ENCODE results near the gene INAFM2.

INAFM2 gene

DNA sequence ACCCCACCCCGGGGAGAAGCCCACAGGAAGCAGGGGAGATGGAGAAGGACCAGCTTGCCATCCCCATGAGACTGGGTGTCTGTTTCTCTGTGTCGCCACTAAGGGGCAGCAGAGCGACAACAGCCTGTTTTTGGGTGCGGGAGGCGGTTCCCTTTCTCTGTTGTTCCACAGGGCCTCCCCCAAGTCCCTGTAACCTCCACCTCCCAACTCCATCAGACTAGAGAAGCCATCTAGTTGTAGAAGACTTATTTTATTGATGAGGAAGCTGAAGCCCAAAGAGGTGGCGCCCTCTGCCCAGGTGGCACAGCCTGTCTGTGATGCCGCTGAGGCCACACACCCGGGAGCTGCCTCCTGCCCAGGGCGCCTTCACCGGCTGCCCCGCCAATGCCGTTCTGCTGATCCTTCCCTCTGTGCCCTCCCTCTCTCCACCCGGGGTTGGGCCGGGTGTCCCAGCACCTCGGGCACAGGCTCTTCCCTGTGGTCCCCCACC, 21.2 kb downstream of the INAFM2 start:
- DNase-seq (ENCODE audit: low read depth), result no peak

DNA sequence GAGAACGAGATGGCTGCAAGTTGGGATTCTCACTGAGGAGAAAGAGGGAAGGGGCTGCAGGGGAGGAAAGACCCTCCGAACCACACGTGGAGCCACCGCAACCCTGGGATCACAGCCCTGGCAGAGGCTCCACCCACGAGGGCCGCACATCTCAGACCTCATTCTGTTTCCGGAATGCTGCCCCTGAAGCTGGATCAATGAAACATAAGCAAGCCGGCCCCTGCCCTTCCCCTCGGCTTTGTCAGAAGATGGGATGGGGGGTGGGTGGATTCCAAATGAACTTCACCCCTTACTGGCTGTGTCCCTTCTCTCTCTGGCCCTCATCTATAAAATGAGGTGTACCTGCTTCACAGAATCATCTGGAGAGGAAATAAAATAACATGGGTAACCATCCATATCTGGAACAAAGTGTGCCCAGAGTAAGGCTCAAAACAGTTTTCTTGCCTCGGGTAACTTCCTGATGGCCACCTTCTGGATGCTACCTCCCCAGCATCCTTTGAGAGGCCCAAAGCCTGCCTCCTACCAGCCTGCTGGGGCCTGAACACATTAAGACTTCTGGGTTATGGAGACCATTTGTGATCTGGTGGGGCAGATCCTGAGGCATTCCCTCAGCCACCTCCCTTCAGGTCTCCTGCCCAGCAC, 21.9 kb downstream of the INAFM2 start:
- no peak for DNase-seq (ENCODE audit: low read depth)

DNA sequence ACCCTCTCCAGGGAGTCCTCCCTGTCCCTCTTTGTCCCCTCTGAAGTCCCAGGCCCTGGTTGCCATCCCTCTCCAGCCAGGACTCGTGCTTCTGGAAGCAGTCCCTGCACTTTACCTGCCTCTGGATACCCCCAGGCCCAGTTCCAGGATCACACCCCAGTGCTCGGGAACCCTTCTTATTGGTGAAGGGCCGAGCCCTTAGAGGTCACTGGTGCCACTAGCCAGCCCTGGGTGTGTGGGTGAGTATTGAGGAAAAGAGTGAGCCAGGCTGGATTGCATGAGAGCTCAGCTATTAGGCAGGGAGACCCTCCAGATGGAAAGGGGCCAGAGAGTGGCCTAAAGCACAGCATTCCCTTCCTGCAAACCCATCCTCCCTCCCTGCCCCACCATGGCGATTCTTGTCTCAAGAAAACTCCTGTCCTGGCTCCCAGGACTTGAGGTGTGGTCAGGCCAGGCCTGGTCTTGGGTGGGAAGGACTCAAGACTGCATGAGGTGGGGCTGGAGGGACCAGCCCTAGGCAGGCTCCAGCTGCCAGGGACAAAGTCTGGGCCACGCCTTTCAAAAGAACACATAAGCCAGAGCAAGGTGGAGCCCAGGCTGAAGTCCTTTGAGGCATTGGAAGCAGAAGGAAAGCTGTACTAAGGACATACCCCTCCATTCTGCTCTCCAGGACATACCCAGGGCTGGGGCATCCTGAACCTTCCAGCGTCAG, 22.5 kb downstream of the INAFM2 start:
- no peak for DNase-seq (ENCODE audit: low read depth)

DNA sequence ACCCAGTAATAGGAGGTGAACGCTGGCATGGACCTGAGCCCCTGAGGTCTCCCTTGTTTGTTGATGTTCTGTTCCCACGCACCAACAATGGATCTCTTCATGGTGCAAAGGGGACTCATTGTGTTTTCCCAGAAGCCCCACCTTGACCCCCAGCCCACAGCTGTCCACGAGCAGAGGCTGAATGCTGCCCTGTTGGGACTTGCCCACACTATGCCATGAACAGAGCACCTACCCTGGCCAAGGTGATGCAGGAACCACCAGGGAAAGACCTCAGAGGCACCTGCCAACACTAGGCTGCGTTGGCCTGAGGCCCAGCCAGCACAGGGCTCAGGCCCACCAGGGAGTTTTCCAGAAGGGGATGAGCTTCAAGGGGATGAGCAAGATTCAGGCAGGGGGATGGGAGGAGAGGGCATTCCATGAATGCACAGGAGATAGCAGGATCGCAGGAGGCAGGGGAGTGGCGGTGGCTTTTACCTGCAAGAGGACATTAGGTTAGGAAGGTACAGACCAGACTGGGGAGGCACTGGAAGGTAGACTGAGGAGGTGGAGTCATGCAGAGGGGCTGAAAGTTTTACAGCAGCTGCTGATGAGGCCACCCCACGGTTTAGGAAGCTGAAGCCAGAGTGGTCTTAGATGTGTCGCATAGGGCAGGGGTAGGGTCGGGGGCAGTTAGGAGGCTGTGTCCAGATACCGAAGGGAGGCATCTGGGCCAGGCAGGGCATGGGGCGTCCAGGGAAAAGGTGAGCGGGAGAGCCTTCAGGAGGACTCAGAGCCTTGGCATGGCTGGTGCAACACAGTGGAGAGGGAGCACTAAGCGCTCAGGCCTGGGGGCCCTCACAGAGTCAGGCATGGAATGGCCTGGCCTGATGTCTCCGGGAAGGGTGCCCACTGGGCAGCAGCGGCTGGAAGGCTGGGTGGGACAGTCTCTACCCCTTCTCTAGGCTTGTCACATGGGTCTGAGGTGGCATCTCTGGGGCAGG, 23.4 kb downstream of the INAFM2 start:
- no peak for DNase-seq (ENCODE audit: low read depth)

DNA sequence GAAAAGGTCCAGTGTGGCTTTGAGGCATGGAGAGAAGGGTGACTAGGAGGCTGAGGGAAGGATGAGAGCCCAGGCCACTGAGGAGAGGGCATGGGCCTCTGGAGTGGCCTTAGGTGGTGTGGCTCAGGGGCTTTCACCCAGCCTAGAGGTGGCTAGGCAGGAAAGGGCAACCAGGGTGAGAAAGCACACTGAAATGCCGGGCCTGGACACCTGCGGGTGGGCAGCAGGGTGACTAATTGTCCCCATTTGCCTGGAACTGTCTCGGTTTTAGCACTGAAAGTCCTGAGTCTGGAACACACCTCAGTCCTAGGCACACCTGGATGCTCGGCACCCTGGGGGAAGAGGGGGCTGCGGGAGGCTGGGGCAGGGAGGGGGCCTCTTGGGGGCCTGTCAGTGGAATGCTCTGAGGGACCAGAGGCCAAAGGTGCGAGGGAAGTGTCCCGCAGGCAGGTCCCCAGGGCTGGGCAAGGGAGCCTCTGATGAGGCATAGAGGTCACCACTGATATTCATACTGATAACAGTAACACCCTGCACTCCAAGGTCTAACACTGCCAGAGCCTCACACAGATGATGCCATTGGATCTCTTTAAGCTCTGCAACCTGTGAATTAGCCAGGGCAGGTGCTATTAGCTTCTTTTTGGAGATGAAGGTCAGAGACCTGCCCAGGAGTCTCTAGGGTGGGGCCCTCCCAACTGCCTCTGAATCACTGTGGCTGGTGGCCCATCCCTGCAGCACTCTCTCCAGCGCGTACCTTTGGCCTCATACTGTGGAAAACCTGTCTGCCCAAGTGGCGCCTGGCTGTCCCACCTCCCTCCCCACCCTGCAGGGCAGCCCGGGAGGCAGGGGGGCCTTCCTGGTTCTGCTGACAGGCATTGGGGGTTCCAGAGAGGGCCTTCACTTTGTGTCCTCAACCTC, 24.3 kb downstream of the INAFM2 start:
- DNase-seq (ENCODE audit: low read depth), result no peak

DNA sequence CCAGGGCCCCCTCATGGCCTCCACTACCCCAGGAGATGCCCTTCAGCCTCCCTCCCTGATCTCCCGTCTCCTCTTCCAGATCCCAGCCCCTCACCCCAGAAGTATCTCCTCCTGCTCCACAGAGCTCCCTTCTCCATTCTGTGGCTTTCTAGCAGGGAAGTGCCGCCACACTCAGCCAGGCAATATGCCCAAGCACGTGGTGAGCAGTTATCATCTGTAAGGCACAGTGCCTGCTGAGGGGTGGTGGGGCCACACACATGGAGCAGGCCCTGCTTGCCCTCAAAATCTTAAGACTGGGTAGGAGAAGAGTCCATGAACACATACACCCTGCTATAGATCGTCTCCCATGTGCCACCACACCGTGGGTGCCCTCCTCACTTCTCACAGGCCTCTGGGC, 25.0 kb downstream of the INAFM2 start:
- no peak for DNase-seq (ENCODE audit: low read depth)

DNA sequence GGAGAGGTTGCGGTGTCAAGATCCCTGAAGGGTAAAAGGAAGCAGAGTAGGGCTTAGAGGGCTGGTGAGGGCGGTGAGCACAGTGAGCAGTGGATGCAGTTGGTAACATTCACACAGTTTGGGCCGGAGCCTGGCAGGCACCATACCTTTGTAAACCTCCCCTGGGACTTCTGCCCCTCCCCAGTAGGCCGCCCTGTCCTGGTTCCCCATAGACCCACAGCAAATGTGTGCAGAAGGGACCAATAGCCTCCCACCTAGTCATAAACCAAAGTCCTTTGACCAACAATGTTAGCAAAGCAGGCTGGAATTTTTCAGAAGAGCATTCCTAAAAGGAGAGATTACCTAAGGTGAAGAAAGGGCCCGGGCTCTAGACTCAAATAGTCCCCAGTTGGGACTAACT, 25.7 kb downstream of the INAFM2 start:
- DNase-seq (ENCODE audit: low read depth), result no peak

DNA sequence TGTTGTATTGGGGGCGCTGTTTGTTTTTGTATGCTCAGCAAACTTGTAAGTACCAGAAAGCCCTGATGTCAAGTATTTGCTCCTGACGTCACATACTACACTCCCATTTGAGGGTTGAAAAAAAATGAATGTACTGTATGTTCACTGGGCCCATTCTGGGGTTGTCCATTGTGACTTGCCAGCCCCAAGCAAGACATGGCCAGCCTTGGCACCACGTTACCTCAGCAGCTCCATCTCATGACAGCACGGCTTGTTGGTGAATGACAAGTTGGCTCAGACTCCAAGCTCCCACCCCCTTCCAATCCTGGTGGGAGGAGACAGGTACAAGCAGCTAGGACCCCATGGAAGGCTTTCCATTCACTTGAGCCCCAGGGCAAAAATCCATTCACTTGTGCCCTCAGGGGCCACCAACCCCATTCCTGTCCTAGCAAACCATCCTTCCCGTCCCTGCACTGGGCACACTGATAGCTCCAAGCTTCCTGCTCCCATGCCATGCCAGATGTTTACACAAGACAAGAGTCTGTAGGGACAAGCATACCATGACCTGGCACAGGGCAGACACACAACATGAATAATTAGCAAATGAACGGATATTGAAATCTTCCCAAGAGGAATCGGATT, 28.9 kb downstream of the INAFM2 start:
- DNase-seq (ENCODE audit: low read depth), result no peak

DNA sequence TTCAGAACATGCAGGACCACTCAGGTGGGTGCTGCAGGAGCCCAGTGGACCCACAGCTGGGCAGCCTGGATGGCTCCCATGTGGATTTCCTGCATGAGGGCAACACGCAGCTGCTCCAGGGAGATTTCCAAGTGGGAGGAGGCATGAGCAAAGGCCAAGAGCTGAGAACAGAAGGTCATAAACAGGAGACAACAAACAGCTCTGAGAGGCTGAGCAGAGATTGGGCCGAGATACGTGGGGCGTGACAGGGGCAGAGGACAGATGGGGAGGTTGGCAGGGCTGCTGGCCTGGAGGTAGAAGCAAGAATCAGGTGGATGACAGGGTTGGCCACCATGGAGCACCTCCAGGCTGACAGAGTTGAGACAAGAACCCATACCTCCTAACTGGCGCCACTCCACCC, 30.2 kb downstream of the INAFM2 start:
- no peak for DNase-seq (ENCODE audit: low read depth)

DNA sequence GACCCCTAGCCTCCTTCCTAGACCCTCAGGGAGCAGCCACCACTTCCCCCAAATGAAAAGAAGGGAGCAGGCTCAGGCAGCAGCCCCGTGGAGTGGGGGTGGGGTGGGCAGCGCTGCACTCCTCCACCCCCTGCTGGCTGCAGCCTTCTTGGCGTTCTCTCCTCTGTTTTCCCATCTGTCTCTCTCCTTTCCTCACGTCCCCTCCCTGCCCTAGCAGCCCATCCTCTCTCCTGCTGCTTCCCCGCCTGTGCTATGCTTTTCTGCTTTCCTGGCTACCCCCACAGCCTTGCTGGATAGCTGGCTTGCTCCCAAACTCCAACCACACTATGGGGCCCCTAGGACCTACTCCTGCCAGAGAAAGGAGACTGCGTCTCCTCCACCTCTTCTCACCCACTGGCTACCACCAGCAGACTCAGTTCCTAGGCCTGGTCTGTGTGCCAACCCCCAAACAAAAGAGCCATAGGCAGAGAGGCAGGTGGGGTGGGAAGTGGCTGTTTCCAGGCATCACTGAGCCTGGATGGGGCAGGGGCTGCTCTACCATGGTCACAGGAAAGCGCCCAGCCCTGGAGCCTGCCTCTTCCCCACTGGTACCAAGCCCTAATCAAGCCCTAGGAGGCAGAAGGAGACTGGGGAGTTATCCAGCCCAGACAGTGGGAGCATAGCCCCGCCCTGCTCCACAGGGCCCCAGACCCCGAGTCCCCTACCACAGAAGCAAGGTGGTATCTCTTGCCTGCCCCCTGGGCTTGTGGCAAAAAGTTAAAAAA, 31.1 kb downstream of the INAFM2 start:
- DNase-seq (ENCODE audit: low read depth), result no peak

DNA sequence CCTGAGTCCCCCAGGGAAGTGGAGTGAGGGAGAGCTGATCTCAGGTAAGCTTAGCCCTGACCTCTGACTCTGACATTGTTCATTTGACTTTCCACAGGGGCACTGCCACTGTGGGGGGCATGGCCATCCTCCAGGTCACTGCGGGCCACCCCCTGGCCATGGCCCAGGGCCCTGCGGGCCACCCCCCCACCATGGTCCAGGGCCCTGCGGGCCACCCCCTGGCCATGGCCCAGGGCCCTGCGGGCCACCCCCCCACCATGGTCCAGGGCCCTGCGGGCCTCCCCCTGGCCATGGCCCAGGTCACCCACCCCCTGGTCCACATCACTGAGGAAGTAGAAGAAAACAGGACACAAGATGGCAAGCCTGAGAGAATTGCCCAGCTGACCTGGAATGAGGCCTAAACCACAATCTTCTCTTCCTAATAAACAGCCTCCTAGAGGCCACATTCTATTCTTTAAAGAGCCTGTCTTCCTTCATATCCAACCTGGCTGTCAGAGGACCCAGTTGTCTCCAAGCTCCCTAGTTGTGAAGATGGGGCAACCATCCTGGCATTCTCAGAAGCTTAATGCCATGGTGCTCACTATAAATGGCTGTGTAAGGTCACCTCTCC, 32.6 kb downstream of the INAFM2 start:
- DNase-seq (ENCODE audit: low read depth), result no peak

DNA sequence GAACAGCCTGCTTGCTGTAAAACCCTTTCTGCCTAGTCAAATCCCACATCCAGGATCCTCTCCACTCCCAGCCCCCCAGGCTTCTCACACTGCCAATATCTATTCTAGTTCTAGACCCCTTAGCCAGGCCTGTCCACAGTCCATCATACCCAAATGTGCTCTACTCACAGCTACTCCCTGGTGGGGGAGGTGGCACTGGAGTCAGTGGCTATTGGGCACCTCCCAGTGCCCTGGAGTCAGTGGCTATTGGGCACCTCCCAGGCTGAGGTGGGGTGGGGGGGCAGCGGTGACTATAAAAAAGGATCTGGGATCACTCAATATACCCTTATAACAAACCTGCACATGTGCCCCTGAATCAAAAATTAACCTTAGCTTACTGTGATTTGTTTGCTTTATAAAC, 33.8 kb downstream of the INAFM2 start:
- no peak for DNase-seq (ENCODE audit: low read depth)

DNA sequence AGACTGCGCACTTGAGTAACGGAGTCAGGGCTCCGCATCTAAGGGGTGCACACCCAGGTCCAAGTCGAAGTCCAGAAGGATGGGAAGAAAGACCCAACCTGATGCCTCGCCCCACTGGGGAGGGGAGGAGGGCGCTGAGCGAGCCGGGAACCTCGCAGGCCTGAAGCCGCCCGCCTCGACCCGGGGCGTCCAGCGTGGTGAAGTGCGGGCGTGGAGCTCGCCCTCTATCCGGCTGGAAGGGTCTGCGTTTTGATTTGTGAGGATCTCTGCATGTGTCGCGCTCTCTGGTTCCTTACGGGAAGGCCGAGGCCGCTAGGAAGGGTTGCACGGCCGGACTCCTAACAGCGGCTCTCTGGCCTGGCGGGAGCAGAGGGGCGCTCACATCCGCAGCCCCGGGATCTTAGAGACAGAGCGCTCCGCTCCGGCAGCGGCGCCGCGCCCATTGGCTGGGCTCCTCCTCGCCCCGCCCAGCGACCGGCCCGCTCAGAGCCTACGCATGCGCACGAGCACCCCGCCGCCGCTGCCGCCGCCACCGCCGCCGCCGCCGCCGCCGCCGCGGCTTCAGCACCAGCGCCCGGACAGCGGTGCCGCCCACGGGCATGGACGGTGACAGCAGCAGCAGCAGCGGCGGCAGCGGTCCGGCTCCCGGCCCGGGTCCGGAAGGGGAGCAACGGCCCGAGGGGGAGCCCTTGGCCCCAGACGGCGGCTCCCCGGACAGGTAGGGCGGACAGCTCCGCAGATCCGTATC, 34.4 kb downstream of the INAFM2 start, which contains the start of gene DISP2:
DISP2 (plus strand) TSS at position 497 of the 748 bp plus-strand sequence; CDS start at position 600, 103 bp downstream.
- no peak for DNase-seq (ENCODE audit: low read depth)

DNA sequence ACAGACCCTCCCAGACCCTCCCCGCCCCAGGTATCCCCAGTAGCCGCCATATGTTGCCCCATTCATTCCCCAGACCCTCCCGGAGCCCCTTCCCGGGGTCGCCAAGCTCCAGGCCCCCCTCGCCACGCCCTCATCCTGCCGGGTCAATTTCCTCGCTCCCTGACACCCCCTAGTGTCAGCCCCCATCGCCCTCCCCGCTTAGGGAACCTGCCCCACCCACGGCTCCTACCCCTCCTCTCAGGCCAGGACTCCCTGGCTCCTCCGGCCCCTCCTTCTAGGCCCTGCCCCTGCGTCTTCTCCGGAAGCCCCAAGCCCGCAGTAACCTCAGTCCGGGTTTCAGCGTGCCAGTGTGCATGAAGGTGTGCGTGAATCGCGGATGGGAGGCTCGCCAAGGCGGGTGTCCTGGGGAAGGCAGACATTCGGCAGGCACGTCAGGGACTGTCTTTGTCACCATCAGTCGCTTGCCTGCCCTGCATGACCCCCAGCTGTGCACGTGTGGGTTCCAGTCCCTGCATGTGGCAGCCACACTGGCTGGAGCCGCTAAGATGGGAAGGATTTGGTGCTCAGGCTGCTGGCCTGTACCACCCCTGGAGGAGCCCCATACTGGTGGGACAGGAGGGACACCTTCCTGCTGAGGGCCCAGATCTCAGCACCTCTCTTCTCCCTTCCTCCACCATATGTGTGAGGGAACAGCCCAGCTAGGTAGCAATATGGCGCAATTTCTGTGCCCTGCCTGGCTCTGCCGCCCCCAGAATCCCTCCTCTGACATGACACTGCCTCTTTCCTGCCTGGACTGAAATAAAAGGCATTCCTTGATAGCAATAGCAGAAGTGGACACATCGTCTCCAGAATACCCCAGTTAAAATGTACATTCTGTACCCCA, 35.2 kb downstream of the INAFM2 start:
- DNase-seq (ENCODE audit: low read depth), result no peak

DNA sequence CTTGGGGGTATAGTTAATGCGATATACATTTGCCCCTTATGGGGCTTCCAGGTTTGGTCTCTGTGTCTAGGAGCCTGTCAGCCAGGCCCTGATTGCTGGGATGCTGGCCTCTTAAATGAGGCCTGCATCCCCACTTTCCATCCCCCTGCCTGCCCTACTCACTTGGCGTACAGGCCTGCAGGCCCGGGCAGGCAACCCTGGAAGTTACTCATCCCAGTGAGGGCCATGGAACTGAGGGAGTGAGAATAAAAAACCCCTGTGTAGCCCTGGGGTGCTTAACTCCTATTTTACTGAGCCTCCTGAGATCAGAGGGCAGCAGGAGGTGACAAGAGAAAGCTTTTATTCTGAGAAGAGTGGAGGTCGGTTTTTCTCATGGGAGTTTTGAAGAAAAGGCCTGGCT, 36.5 kb downstream of the INAFM2 start:
- DNase-seq (ENCODE audit: low read depth), result no peak

DNA sequence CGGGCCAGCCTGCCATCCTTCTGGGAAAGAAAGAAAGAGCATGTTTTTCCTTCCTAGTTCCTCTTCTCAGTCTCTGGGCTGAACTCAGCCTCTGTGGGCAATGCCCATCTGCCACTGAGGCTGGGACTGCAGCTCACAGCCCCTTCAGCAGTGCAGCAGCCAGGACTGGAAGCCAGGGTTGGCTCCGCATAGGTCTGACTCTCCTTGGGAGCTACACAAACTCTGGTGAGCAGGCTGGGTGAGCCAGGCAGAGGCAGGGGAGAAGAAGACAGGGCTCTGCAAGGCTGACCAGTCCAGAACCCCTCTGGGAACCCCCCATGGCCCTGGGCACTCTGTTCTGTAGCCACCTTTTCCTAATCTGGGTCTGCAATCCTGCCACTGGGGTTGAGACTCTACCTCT, 38.1 kb downstream of the INAFM2 start:
- DNase-seq (ENCODE audit: low read depth), result no peak

DNA sequence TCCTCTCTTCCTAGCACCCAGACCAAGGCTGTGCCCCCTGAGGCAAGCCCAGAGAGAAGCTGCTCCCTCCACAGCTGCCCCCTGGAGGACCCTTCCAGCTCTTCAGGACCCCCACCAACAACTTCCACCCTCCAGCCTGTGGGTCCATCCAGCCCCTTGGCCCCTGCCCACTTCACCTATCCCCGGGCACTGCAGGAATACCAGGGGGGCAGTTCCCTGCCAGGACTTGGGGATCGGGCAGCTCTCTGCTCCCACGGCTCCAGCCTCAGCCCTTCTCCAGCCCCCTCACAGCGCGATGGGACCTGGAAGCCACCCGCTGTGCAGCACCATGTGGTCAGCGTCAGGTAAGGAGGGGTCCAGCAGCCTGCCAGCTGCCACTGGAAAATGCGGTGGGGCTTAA, 40.1 kb downstream of the INAFM2 start:
- no peak for DNase-seq (ENCODE audit: low read depth)

DNA sequence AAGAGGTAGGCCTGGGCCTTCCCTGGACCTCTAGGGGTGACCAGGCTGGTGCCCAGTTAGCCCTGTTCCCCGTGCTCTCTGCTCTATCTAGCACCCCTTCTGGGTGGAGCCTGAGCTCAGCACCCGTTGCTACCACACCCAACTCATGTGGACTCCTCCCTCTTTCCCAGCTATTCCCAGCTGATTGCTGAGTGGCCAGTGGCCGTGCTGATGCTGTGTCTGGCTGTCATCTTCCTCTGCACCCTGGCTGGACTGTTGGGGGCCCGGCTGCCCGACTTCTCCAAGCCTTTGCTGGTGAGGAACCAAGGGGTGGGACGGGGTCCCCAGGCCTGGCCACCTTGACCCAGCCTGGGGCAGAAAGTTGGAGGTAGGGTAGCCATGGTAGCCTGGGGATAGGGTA, 40.8 kb downstream of the INAFM2 start:
- DNase-seq (ENCODE audit: low read depth), result no peak
